PC-9 (cell line): ENCODE measurements around the gene RIN1. TPM values are rescaled to one million over a fixed set of nuclear protein-coding genes. Genes with fewer than 3 reads are reported as not detected.

Experiments
- BruUV-seq: library from RNA; stranded (reverse); fragments of 400-500 nt; replicated peaks from 2 replicates; lab custom pipeline; 2021; lab: Mats Ljungman, UMichigan
- CTCF ChIA-PET: fragments of 300-600 bp; sonication (Branson Sonifier 250); formaldehyde crosslinking; loops from one replicate; lab custom pipeline; 2022; ENCODE audit warnings: antibody characterized with exemption; lab: Charles Lee
- POLR2A ChIA-PET: fragments of 300-600 bp; sonication (Branson Sonifier 250); formaldehyde crosslinking; loops from one replicate; lab custom pipeline; 2022; ENCODE audit warnings: antibody characterized with exemption; ENCODE audit not compliant: unreplicated experiment; lab: Charles Lee
- DNase-seq, 2 experiments: peaks; one replicate each; pipeline versions ENCODE4 v3.0.0 to v3.0.0-alpha.2; 2015 to 2022; ENCODE audit warnings: mixed read lengths in 1 of 2
- H2AFZ ChIP-seq: fragments of 200-600 bp; sonication (generic); 2 replicates; pipeline ENCODE4 v1.8.1; 2017; ENCODE audit warnings: antibody characterized with exemption
- H3F3A ChIP-seq: fragments of 200-600 bp; sonication (generic); 2 replicates; pipeline ENCODE4 v1.8.1; 2017; ENCODE audit warnings: antibody characterized with exemption, mild to moderate bottlenecking, low read depth; ENCODE audit not compliant: insufficient read depth
- H3K27ac ChIP-seq: fragments of 200-600 bp; sonication (generic); 2 replicates; pipeline ENCODE4 v1.6.1; 2016; ENCODE audit warnings: mixed run types
- H3K27me3 ChIP-seq: fragments of 200-600 bp; sonication (generic); 2 replicates; pipeline ENCODE4 v1.6.1; 2016; ENCODE audit warnings: low read depth, mixed run types; ENCODE audit not compliant: insufficient read depth
- H3K36me3 ChIP-seq: fragments of 200-600 bp; sonication (generic); 2 replicates; pipeline ENCODE4 v1.6.1; 2016; ENCODE audit warnings: low read depth, mixed run types
- H3K4me1 ChIP-seq: fragments of 200-600 bp; sonication (generic); replicated peaks from 2 replicates; pipeline ENCODE4 v1.6.1; 2016; ENCODE audit warnings: mixed run types; ENCODE audit not compliant: insufficient read depth
- H3K4me2 ChIP-seq: fragments of 200-600 bp; sonication (generic); 2 replicates; pipeline ENCODE4 v1.6.1; 2017; ENCODE audit warnings: mixed run types
- H3K4me3 ChIP-seq: fragments of 200-600 bp; sonication (generic); 2 replicates; pipeline ENCODE4 v1.6.1; 2016; ENCODE audit warnings: mixed run types
- H3K79me2 ChIP-seq: fragments of 200-600 bp; sonication (generic); 2 replicates; pipeline ENCODE4 v1.6.1; 2017; ENCODE audit warnings: low read depth, mixed run types
- H3K9me2 ChIP-seq: fragments of 200-600 bp; sonication (generic); 2 replicates; pipeline ENCODE4 v1.8.1; 2017; ENCODE audit warnings: mild to moderate bottlenecking; ENCODE audit not compliant: insufficient read depth
- H3K9me3 ChIP-seq: fragments of 200-600 bp; sonication (generic); 2 replicates; pipeline ENCODE4 v1.8.1; 2016; ENCODE audit warnings: low read depth; ENCODE audit not compliant: insufficient read depth
- H4K20me1 ChIP-seq: fragments of 200-600 bp; sonication (generic); 2 replicates; pipeline ENCODE4 v1.8.1; 2017; ENCODE audit not compliant: insufficient read depth
- EZH2 ChIP-seq: fragments of 200-600 bp; sonication (generic); IDR thresholded peaks from 2 replicates; pipeline ENCODE4 v1.8.0; 2017; ENCODE audit warnings: antibody characterized with exemption, low read depth
- intact Hi-C: fragments of 100-400 bp; cut with micrococcal nuclease; formaldehyde crosslinking; loops from one replicate; pipeline ENCODE4 v1.10.0; 2022; ENCODE audit not compliant: unreplicated experiment
- total RNA-seq: library from RNA; stranded (reverse); gene quantifications from 2 replicates; pipeline ENCODE4 v1.2.3, GENCODE V29; 2021
- TF ChIP-seq, protein P1 (sequence below): fragments of 200-600 bp; sonication (generic); conservative IDR thresholded peaks from 2 replicates; pipeline ENCODE4 v1.6.1; 2017; ENCODE audit warnings: mixed run types, antibody characterized with exemption, mild to moderate bottlenecking, moderate library complexity

RIN1 gene
- total RNA-seq, 1 experiment from 2014 or later: 15.5 TPM

DNA sequence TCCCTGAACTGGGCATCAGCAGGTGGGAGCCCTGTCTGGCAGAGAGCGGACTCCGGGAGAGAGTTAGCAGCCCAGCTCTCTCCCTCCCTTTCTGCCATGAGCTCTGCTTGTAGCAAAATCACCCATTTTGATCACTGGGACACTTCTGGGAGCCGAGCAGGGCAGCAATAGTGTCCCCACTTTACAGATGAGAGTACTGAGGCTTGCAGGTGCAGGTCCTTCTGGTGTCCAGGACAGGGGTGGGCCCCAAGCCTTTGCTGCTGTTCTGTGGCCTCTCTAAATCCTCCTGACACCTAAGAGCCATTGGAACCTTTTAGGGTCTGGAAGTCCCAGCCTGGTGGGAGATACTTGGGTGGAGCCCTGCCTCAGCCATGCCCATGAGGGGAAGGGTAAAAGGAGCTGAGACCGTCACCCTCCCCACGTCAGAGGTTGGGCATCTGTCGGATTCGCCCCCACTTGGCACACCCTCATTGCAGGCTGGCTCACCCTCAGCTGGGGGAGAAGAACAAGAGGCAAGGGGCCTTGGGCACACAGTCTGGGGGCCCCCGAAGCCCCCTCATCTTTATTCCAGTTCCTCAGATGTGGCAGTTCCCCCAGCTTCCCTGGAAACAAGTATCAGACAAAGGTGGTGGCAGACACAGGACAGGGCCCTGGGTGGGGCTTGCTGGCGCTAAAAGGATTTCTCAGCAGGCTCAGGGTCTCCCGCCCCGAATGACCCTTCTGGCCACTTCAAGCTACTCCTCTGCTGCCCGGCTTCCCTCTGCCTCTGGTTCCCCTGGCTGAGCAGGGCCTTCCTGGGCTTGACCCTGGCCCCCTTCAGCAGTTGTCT is 4.5 kb downstream of the RIN1 start:
- peaks cover 8% of the 10 kb centered on the region; the same call in 1 of the 2 replicates for H3K79me2 ChIP-seq
- H4K20me1 ChIP-seq: 0 out of 2 replicates have a peak, but pooled peaks cover under 1% of the 10 kb centered on the region
- H2AFZ ChIP-seq: no peak overlapping the region
- intact Hi-C loops: no loop called here
- H3K4me1 ChIP-seq: peaks cover 29% of the 10 kb centered on the region
- CTCF ChIA-PET: interaction anchor here (0.6 kb wide), 2 partner anchors 33 to 1298 kb away, joined by 3 read pairs; no protein-coding TSS in a partner anchor
- BruUV-seq: no TSS peak
- no peaks in the 10 kb centered on the region for H3K9me2 ChIP-seq
- no peak overlapping the region for H3K27ac ChIP-seq
- DNase-seq: no peak
- POLR2A ChIA-PET: no interaction called here
- no peak overlapping the region for H3K4me3 ChIP-seq
- H3F3A ChIP-seq: peaks cover 15% of the 10 kb centered on the region; the same call in 1 of the 2 replicates
- no peak overlapping the region for H3K4me2 ChIP-seq
- no peaks in the 10 kb centered on the region for H3K36me3 ChIP-seq
- no peak for TF ChIP-seq EZH2
- TF ChIP-seq, protein P1, sequence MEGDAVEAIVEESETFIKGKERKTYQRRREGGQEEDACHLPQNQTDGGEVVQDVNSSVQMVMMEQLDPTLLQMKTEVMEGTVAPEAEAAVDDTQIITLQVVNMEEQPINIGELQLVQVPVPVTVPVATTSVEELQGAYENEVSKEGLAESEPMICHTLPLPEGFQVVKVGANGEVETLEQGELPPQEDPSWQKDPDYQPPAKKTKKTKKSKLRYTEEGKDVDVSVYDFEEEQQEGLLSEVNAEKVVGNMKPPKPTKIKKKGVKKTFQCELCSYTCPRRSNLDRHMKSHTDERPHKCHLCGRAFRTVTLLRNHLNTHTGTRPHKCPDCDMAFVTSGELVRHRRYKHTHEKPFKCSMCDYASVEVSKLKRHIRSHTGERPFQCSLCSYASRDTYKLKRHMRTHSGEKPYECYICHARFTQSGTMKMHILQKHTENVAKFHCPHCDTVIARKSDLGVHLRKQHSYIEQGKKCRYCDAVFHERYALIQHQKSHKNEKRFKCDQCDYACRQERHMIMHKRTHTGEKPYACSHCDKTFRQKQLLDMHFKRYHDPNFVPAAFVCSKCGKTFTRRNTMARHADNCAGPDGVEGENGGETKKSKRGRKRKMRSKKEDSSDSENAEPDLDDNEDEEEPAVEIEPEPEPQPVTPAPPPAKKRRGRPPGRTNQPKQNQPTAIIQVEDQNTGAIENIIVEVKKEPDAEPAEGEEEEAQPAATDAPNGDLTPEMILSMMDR: no peak
- H3K27me3 ChIP-seq: no peaks in the 10 kb centered on the region
- no peaks in the 10 kb centered on the region for H3K9me3 ChIP-seq

DNA sequence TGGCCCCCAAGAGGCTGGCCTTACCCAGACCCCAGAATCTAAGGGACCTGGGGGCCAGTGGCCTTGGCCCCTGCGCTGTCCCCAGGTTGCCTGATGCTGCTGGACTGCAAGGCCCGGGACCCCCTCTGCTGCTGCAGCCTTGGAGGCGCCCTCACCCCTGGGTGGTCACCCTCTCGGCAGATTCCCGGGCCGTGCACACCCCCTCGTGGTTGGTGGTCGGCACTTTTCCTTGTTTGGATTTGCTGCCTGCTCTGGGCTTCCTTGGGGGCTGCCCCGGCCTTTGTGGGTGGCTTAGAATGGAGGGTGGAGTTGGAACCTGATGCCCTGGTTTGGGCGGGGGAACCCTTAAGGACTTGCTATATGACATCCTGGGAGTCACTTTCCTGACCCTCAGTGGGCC is 5.3 kb downstream of the RIN1 start:
- H3K4me1 ChIP-seq: peaks cover 37% of the 10 kb centered on the region
- CTCF ChIA-PET: interaction anchor here (0.5 to 0.6 kb wide), 2 partner anchors 11 to 1299 kb away, joined by 3 read pairs; no protein-coding TSS in a partner anchor

DNA sequence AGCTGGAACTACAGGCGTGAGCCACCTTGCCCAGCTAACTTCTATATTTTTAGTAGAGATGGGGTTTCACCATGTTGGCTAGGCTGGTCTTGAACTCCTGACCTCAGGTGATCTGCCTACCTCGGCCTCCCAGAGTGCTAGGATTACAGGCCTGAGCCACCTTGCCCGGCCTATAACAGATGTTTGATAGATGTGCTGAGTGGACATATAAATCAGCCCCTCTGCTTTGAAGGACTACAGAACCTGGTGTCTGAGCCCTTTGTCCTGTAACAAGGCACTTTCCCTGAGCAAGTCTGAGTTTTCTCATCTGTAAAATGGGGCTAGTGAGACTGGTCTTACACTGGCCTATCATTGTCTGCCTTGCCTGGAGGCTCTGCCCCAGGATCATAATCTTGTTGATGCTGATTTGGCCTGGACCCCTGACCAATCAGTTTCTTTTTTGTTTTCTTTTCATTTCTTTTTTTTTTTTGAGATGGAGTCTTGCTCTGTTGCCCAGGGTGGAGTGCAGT is 7.0 kb downstream of the RIN1 start:
- H3K4me3 ChIP-seq: no peak overlapping the region
- H3K79me2 ChIP-seq: no peaks in the 10 kb centered on the region
- H3K36me3 ChIP-seq: no peaks in the 10 kb centered on the region
- intact Hi-C loops: no loop called here
- H3K27ac ChIP-seq: no peak overlapping the region
- peaks cover 10% of the 10 kb centered on the region; the same call in 1 of the 2 replicates for H3F3A ChIP-seq
- POLR2A ChIA-PET: interaction anchor here (0.7 kb wide), 1 partner anchor 19 kb away, joined by 3 read pairs; no protein-coding TSS in a partner anchor
- TF ChIP-seq, protein P1: no peak
- no peak for TF ChIP-seq EZH2
- no peaks in the 10 kb centered on the region for H4K20me1 ChIP-seq
- no TSS peak for BruUV-seq
- peaks cover 34% of the 10 kb centered on the region for H3K4me1 ChIP-seq
- H3K4me2 ChIP-seq: no peak overlapping the region
- H3K9me2 ChIP-seq: no peaks in the 10 kb centered on the region
- H3K9me3 ChIP-seq: no peaks in the 10 kb centered on the region
- DNase-seq: no peak
- no peak overlapping the region for H2AFZ ChIP-seq
- no peaks in the 10 kb centered on the region for H3K27me3 ChIP-seq
- CTCF ChIA-PET: interaction anchor here (0.6 to 1.5 kb wide), 5 partner anchors 17 to 60 kb away, joined by 3 to 5 read pairs (median 3); no protein-coding TSS in a partner anchor

More for the DNA sequence above, 5.3 kb downstream of the RIN1 start:
- Histone ChIP-seq H3K27ac (no peak overlapping the region), H3K27me3 (no peaks in the 10 kb centered on the region), H3K9me3 (no peaks in the 10 kb centered on the region), H2AFZ (no peak overlapping the region), H3K4me2 (no peak overlapping the region), H4K20me1 (no peaks in the 10 kb centered on the region), H3F3A (peaks cover 10% of the 10 kb centered on the region; the same call in 1 of the 2 replicates), H3K9me2 (no peaks in the 10 kb centered on the region), H3K36me3 (no peaks in the 10 kb centered on the region), H3K79me2 (peaks cover 8% of the 10 kb centered on the region; the same call in 1 of the 2 replicates), H3K4me3 (no peak overlapping the region)
- intact Hi-C loops: no loop called here
- DNase-seq: no peak
- no peak for TF ChIP-seq EZH2
- TF ChIP-seq, protein P1: no peak
- POLR2A ChIA-PET: no interaction called here
- BruUV-seq: no TSS peak
